ENCODE measurements around the gene KCNE5.

KCNE5 gene

GRCh38 chrX:109596015-109596414, 29.0 kb downstream of the KCNE5 start:
- no peak for TF ChIP-seq TAF1 (IDR thresholded peaks at IDR 0.05; ENCODE audit: borderline replicate concordance, insufficient read depth, low read length)
- no peak for TF ChIP-seq POLR2AphosphoS5 (IDR thresholded peaks at IDR 0.05; ENCODE audit: low read depth, low read length)
- no peak for TF ChIP-seq REST (IDR thresholded peaks at IDR 0.05; ENCODE audit: insufficient read depth in 1 of 2, low read depth in 2 of 2, low read length in 2 of 2)
- no peak for TF ChIP-seq FOXP2 (optimal IDR thresholded peaks at IDR 0.05; ENCODE audit: borderline replicate concordance, extremely low read depth, extremely low read length, insufficient read depth)
- TF ChIP-seq SIN3A (IDR thresholded peaks at IDR 0.05; ENCODE audit: borderline replicate concordance, insufficient read depth, low read length), result no peak

- TF ChIP-seq REST (IDR thresholded peaks at IDR 0.05; ENCODE audit: insufficient read depth in 1 of 2, low read depth in 2 of 2, low read length in 2 of 2), result no peak
- no peak for TF ChIP-seq SIN3A (IDR thresholded peaks at IDR 0.05; ENCODE audit: borderline replicate concordance, insufficient read depth, low read length)
- no peak for TF ChIP-seq TAF1 (IDR thresholded peaks at IDR 0.05; ENCODE audit: borderline replicate concordance, insufficient read depth, low read length)
- no peak for TF ChIP-seq FOXP2 (optimal IDR thresholded peaks at IDR 0.05; ENCODE audit: borderline replicate concordance, extremely low read depth, extremely low read length, insufficient read depth)
- TF ChIP-seq POLR2AphosphoS5 (IDR thresholded peaks at IDR 0.05; ENCODE audit: low read depth, low read length), result no peak
These were observed 34.8 kb downstream of the KCNE5 start for GRCh38 chrX:109590176-109590575.

GRCh38 chrX:109585488-109585887, 39.5 kb downstream of the KCNE5 start:
- TF ChIP-seq SIN3A (IDR thresholded peaks at IDR 0.05; ENCODE audit: borderline replicate concordance, insufficient read depth, low read length) (no peak), FOXP2 (optimal IDR thresholded peaks at IDR 0.05; ENCODE audit: borderline replicate concordance, extremely low read depth, extremely low read length, insufficient read depth) (no peak), TAF1 (IDR thresholded peaks at IDR 0.05; ENCODE audit: borderline replicate concordance, insufficient read depth, low read length) (no peak), POLR2AphosphoS5 (IDR thresholded peaks at IDR 0.05; ENCODE audit: low read depth, low read length) (no peak), REST (IDR thresholded peaks at IDR 0.05; ENCODE audit: insufficient read depth in 1 of 2, low read depth in 2 of 2, low read length in 2 of 2) (no peak)

GRCh38 chrX:109578916-109579315, 46.1 kb downstream of the KCNE5 start:
- TF ChIP-seq TAF1 (IDR thresholded peaks at IDR 0.05; ENCODE audit: borderline replicate concordance, insufficient read depth, low read length) (no peak), REST (IDR thresholded peaks at IDR 0.05; ENCODE audit: insufficient read depth in 1 of 2, low read depth in 2 of 2, low read length in 2 of 2) (no peak), POLR2AphosphoS5 (IDR thresholded peaks at IDR 0.05; ENCODE audit: low read depth, low read length) (no peak), FOXP2 (optimal IDR thresholded peaks at IDR 0.05; ENCODE audit: borderline replicate concordance, extremely low read depth, extremely low read length, insufficient read depth) (no peak), SIN3A (IDR thresholded peaks at IDR 0.05; ENCODE audit: borderline replicate concordance, insufficient read depth, low read length) (no peak)

GRCh38 chrX:109577055-109577454, 47.9 kb downstream of the KCNE5 start:
- TF ChIP-seq POLR2AphosphoS5 (IDR thresholded peaks at IDR 0.05; ENCODE audit: low read depth, low read length) (no peak), SIN3A (IDR thresholded peaks at IDR 0.05; ENCODE audit: borderline replicate concordance, insufficient read depth, low read length) (no peak), FOXP2 (optimal IDR thresholded peaks at IDR 0.05; ENCODE audit: borderline replicate concordance, extremely low read depth, extremely low read length, insufficient read depth) (no peak), TAF1 (IDR thresholded peaks at IDR 0.05; ENCODE audit: borderline replicate concordance, insufficient read depth, low read length) (no peak), REST (IDR thresholded peaks at IDR 0.05; ENCODE audit: insufficient read depth in 1 of 2, low read depth in 2 of 2, low read length in 2 of 2) (no peak)
